NCI-H2227 (cell line): ENCODE results near the gene MPO.

Experiments used
- DNase-seq: peaks from one replicate; lab custom pipeline; 2025; ENCODE audit not compliant: unreplicated experiment; lab: John Stamatoyannopoulos, UW

The MPO gene, protein sequence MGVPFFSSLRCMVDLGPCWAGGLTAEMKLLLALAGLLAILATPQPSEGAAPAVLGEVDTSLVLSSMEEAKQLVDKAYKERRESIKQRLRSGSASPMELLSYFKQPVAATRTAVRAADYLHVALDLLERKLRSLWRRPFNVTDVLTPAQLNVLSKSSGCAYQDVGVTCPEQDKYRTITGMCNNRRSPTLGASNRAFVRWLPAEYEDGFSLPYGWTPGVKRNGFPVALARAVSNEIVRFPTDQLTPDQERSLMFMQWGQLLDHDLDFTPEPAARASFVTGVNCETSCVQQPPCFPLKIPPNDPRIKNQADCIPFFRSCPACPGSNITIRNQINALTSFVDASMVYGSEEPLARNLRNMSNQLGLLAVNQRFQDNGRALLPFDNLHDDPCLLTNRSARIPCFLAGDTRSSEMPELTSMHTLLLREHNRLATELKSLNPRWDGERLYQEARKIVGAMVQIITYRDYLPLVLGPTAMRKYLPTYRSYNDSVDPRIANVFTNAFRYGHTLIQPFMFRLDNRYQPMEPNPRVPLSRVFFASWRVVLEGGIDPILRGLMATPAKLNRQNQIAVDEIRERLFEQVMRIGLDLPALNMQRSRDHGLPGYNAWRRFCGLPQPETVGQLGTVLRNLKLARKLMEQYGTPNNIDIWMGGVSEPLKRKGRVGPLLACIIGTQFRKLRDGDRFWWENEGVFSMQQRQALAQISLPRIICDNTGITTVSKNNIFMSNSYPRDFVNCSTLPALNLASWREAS

DNA sequence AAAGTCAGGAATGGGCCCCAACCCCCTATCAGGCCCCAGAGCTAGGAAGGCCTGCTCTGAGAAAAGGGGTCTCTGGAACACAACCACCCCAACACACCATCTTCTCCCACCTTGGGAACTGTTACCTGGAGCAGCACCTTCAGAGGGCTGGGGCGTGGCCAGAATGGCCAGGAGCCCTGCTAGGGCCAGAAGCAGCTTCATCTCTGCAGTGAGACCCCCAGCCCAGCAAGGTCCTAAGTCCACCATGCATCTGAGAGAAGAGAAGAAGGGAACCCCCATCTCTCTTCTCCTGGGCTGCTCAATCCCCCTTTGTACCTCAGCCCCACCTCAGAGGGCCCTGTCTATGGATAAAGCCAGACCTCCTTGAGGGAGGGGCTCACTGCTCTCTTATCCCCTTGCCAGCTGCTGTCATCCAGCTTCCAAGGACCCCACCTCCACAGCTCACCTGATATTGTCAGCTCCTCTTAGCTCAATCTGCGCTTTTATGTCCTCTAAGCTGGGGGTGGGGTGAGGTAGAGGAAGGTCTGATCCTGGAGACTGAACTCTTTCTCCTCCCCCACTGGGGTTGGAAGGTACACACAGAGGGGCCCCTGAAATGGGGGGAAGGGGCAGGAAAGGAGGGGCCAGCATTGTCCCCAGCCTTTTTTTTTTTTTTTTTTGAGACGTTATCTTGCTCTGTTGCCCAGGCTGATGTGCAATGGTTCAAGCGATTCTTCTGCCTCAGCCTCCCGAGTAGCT is at the start of gene MPO:
Gene MPO, minus strand, starts transcription at position 456 of the 738 bp plus-strand sequence. Its CDS starts 177 bp downstream, at position 279.
- no peak for DNase-seq

DNA sequence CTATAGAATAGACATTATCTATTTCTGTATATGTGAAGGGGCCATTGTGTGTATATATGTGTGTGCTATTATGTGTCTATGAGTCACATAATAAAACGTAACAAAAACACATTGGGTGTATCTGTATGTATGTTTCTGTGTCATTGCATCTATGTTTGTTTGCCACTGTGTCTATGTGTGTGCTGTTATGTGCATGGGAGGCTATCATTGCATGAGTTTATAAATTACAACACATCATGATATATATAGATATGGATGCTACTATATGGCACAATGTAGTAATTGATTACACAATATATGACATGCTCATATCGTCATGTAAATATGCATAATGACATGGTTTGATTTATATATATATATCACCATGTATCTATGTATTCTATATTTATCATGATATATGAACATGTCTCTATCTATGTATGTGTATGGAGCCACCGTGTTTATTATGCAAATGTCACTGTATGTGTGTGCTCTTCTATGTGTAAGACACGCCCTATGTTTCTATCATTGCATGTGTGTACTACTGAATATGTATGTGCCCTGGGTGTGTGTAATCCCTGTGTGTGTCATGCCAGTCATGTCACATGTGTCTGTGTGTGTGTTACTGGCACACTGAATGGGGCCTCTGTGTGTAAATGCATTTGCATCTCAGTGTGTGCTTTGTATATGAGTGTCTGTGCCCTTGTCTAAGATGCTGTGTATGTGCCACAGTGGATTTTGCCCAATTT is 49.2 kb upstream of the MPO start:
- DNase-seq, result no peak

DNA sequence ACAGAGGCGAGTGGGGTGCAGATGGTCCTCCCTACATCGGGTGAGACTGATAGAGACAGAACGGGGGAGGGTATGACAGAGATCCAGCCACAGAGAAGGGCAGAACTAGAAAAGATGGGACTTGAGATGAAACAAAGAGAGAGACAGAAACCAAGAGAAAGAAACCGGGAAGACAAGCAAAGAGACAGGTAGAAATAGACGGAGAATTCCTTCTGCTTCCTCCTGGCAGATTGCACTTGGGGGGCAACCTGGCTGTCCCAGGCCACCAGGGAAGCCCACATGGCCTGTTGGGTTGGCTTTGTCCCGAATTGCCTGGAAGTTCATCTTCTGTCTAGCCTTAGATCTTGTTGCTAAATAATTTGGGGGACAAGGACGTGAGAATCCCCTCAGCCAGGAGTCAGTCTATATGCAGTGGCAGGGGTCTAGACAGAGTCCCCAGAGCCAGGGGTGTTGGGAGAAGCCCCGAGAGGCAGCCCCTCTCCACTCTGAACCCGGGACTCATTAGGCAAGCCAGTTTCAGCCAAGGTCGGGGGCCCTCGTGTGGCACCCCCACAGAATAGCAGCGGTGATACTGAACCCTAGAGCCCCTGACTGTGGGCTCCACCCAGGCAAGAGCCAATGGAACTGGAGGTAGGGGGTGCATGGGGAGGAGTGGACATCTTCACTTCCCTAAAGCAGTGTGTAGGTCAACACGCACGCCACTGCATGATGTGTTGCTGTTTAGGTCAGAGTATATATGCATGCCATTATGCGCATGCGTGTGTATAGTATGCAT is 48.5 kb upstream of the MPO start:
- peak; percentile 35 for DNase-seq

DNA sequence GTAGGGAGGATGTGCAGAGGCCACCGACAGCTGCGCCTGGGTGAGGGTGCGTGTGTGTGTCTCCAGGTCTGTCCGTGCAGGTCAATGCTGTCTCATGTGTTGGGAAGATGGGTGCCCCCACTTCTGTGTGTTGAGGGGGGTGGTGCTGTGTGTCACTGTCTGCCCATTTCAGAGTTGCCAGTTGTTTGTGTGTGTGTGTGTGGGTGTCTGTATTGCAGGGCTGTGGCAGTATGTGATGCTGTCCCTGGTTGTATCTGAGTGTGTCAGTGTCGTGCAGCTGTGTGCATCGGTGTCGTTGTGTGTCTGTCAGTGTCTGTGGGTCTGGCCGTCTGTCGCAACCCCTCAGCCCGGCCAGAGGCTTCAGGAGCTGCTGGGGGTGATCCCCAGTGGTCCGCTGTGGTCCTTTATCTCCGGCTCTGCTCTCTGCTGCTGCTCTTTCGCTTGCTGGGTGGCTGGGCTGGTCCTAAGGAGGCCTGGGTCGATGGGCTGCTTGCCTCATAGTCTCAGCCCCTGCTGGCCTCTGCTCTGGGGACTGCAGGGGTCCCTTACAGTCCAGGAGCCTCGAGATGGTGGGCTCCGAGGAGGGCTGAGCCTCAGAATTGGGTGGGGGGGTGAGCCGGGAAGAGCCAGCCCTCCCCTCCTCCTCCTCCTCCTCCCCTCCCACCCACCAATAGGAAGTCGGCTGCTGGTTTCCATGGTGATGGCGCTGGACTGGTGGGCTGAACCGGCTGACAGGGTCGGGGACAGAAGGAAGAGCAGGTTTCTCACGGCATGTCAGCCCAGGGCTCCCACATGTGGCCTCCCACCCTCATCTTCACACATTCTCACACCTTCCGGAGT is 47.7 kb upstream of the MPO start, which contains the start of gene TSPOAP1:
Gene TSPOAP1, minus strand, starts transcription at position 601 of the 840 bp plus-strand sequence. CDS start 875 bp downstream, outside the sequence.
- DNase-seq, result peak; percentile 83

DNA sequence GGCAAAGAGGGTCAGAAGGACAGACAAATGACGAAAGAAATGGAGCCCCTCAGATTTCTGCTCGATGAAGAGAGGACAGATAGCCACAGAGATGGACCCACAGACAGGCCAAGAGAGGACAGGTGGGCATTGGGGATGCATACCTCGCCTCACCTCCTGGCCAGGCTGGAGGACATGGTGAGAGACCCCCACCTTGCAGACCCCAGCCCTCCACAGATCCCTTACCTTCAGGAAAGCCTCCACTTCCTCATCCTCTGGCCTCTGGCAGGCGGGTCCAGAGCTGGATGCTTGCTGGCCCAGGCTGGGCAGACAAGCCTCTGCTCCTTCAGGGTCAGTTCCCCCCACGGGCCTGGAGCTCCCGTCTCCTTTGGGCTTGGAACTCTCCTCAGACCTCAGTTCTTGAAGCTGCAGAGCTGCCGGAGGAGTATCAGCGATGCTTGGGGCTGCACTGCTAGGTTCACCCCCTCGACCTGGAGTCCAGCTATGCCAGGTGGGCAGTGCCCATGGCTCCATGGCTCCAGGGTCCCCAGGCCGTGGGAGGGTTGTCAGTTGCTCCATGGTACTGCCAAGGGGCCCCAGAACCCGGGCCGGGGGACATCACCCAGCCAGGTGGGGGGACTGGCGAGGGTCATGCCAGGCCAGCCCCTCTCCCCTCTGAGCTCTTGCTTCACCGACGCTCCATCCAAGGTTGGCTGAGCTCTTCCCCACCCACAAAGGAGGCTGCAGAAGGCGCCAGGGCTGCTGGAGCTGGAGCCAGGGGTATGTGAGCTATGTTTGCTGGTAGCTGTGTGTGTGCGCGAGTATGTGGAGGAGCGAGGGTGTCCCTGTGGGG is 46.8 kb upstream of the MPO start:
- peak; percentile 20 for DNase-seq

DNA sequence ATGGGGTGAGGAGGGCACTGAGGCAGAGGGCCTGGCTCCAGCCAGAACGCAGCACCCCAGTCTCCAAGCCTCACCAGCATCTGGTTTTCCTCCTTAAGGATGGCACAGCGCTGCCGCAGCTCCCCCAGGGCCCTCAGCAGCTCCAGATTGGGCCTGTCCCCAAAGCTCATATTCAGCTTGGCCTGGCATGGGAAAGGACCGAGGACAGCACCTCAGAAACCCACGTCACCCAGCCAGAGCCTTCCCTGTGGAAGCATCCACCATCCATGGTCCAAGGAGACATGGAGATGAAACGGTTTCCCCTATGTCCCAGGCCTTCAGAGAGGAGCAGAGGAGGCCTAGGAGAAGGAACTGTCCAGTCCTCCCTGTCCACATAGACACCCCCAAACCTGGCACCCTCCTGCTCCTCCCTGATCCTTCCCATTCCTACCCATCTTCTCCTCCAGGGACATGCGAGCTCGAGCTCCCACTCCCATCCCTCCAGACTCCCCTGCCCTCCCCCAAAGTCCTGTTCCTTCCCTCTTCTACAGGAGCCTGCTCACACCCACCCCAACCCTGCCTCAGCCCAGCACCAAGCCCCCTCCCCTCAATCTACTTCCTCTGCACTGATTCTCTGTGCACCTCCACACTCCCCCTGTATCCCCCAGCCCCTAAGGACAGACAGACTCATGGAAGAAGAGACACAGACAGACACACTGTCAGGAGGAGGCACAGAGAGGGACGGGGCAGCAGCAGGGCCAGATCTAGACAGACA is 46.1 kb upstream of the MPO start:
- no peak for DNase-seq

DNA sequence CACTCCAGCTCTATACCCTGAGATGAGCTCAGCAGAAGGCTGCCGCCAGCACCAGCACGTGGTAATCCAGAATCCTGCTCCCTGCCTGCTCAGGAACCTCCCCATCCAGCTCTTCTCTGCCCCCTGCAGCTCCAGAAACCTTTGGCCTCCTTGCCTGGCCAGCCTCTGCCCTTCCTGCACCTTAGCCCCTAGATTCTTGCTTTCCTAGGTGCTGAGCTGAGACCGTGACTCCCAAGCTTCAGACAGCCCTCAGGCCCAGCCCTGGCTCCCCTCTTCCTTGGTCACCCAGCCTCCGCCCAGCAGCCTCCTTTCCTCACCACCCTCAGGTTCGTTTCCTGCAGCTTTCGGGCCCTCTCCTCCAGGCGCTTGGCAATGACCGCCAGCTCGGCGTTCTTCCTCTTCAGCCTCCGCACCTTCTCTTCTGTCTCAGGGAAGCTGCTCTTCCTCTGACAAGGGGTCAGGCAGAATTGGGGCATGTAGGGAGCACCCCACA is 45.3 kb upstream of the MPO start:
- DNase-seq, result no peak

DNA sequence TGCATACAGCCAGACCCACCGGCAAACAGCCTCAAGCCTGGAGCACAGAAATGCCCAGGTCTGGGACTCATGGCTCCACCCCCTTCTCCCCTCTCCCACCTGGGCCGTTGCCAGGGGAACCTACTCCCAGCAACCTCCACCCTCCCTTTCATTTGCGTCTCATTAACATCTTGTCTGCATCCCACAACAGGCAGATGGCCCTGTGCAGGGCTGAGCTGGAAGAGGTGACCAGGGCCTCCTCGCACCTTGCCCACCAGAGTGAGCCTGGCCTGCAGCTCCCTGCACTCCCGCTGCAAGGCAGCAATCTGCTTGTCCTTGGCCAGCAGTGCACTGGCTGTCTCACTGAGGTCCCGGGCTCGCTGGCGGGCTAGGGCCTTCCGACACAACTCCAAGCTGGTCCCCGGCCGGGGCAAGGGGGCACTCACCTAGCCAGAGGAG is 44.6 kb upstream of the MPO start:
- peak; percentile 19 for DNase-seq

DNA sequence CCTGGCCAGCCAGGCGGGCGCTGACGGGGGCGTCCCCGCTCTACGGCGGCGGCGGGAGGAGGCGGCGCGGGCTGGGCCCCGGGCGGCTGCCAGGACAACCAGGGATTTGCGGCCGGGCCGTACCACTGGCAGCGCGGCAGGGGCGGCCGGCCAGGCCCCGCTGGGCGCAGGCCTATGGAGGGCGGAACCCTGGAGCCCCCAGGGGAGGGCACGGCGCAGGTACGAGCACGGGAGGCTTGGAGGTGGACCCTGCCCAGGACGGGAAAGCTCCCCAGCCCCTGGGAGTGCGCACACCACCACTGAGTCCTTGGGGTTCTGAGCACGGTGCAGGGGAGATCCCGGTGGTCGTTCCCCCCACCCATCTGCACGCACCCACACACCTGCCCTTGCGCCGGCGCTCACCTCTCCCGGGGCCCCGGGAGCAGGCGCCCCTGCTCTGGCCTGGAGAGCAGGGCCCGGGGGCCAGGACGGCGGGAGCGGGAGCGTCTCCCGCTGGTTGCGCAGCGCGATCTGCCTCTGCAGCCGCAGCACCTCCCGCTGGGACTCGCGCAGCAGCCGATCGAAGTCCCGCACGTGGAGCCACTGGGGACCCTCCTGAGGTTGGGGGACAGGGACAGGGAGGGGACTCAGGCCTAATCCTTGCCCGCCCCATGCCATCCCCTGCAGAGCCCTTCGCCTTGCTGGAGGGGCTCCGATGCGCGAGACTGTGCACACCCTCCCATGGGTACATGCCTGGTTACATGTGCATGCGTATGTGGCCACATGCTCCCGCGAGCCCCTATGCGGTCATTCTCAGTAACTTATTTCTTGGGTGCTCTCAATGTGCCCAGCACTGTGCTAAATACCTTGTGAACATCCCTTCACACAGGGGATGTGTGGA is 43.9 kb upstream of the MPO start:
- DNase-seq, result peak; percentile 79

DNA sequence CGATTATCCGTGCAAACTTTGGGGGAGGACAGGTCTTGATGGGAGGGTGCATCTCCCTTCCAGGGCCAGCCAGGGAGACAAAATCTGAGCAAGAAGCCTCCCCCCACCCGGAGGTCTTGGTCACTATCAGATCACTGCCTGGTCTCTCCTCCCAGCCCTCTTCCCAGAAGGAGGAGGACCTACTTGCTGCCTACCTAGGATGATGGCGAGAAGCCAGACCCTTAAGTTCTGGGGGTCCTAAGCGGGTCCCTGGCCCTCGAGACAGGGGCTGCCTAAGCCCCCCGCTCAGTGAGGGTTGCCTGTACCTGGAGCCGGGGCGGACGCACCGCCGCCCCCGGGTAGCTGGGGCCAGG is 43.3 kb upstream of the MPO start:
- DNase-seq, result no peak

DNA sequence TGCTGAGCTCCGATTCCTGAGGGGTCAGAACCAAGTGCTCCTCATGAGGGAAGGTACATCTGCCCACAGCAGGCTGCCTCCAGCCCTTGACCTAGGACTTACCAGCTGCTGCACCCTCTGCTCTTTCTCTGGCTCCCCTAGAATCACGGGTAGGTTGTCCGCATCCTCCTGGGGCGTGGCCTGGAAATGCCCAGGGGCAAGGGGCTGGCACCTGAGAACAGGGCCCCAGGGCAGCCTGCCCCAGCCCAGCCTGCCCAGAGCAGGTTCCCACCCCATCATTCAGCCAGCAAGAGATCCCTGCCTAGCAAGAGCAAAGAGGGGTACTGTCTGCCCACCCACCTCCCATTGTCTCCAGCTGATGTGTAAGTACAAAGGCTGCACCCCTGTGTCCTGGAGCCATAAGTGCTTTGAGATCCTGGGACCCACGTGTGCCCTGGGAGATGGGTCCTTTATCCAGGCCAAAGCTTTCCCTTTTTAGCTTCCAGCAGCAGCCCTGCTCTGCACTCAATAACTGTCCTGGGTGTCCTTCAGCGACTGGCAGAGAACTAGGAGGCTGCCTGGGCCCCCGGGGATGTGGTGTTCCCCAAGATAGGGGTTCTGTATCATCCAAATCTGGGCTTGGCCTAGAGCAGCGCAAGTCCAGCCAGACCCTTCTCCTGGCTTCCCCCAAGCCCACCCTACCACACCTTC is 42.8 kb upstream of the MPO start:
- DNase-seq, result no peak

DNA sequence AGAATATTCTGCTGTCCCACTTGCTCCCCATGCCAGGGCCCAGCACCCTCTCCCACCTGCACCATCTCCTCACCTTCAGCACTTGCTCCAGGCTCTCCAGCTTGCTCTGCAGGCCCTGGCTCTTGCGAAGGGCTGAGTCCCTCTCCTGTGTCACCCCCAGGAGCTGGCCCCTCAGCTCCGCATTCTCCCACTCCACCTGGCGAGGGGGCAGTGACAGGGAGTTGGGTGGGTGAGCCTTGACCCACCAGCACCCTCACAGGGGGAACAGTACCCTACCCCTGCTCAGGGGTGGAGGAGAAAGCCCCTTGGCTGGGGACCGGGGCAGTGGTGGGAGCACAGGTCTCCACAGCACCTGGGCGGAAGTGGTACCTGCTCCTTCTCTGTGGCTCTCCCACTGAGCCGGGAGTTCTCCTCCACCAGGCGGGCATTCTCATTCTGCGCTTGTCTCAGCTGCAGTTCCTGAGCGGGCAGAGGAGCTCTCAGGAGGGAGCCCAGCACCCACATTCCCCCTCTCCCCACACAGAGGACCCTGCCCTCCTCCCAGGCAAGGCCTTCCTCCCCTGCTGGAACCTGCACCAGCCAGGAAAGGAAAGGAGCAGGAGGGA is 41.9 kb upstream of the MPO start:
- no peak for DNase-seq

DNA sequence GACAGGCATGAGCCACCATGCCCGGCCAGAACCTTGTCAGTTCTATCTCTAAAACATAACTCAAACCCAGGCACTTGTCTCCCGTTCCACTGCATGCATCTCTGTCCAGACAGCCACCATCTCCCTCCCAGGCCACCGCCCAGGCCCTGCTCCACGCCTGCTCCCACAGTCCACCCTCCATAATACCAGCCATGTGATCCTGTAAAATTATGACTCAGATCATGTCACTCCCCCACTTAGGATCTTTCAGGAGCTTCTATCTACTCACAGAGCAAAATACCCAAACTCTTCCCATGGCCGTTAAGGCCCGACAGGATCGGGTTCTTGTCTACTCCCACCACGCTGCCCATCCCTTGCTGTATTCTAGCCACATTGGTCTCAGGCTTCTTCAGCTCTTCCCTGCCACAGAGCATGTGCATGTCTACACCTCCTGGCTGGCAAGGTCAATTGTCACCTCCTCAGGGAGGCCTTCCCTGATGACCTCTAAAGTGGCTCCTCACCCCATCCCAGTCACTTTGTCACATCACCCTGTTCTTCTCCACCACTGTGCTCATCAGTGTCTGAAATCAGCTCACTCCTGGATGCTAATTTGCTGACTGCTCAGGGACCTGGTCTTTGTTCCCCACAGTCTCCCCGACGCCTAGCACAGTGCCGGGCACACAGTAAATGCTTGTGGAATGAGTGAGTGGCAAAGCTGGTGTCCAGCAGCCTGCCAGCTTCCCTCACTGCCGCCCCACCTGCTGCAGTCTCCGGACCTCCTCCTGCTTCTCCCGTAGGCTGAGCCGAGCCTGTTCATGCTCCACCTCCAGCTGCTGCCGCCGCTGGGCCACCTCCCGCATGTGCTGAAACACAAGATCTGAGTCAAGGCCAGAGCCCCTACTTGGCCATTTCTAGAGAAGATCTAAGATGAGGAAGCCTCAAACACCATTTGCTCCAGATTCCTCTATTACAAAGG is 41.1 kb upstream of the MPO start:
- DNase-seq, result no peak

DNA sequence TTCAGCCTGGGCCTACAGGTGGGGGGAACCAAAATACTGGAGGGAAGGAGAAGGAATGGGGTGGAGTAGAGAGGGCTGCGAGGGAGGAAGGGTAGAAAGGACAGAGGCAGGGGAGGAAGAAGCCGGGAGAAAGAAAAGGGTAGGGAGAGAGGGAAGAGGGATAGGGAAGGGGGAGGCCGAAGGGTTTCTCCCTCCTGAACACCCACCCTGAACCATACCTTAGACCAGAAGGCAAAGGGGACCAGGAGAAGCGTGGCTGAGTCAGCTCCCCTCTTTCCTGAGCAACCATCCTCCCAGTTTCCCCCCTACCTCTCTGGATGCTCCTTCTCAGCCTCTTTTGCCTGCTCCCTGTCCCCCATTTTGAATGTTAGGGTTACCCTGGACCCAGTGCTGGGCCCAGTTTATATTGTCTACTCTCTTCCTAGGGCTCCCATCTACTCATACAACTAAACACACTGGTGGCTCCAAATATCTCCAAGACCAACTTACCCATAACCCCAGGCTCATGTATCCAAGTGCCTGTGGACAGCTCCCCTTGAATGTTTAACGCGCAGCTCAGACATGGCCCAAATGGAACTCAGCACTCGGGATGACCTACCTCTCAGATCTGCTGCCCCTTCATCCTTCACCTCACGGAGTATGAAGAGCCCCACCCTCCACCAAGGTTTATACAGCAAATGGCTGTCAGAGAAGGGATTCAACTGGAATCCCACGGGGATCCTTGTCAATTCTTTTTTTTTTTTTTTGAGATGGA is 40.0 kb upstream of the MPO start:
- no peak for DNase-seq
